GM12878 (cell line): ENCODE data around the gene VGLL4. TPM values are rescaled to one million over a fixed set of nuclear protein-coding genes. Genes with fewer than 3 reads are reported as not detected.

ENCODE experiments used
- ATAC-seq: fragments of 200-7000 bp; cut with Tn5 transposase; 3 replicates; pipeline ENCODE4 v1.9.1; 2020; ENCODE audit warnings: mild to moderate bottlenecking, moderate library complexity
- BruUV-seq: library from RNA; stranded (reverse); fragments of 400-500 nt; replicated peaks from 2 replicates; lab custom pipeline; 2021; lab: Mats Ljungman, UMichigan
- CTCF ChIA-PET: fragments of 300-600 bp; sonication (Branson Sonifier 250); formaldehyde crosslinking; extraction: SDS; loops from one replicate; lab custom pipeline; 2021; ENCODE audit warnings: inconsistent platforms; lab: Yijun Ruan, JAX
- POLR2A ChIA-PET: fragments of 350-600 bp; formaldehyde crosslinking; extraction: SDS; loops from one replicate; lab custom pipeline; 2021; ENCODE audit warnings: inconsistent platforms; lab: Charles Lee
- RAD21 ChIA-PET: fragments of 300-600 bp; sonication (Branson Sonifier 250); formaldehyde crosslinking; loops from one replicate; lab custom pipeline; 2023; ENCODE audit warnings: antibody characterized with exemption; ENCODE audit not compliant: unreplicated experiment; lab: Charles Lee
- SMC1A ChIA-PET: fragments of 300-600 bp; sonication (Branson Sonifier 250); formaldehyde crosslinking; loops from one replicate; lab custom pipeline; 2023; ENCODE audit not compliant: unreplicated experiment, uncharacterized antibody; lab: Charles Lee
- DNase-seq: peaks from one replicate; pipeline ENCODE4 v3.0.0-alpha.2; 2011; ENCODE audit warnings: low read depth, low spot score
- FAIRE-seq: peaks from 3 replicates; lab custom pipeline; 2011; peaks lifted over from hg19 to GRCh38; lab: Jason Lieb, UNC
- H2AFZ ChIP-seq: 2 replicates; pipeline ENCODE4 v1.6.0; 2011; ENCODE audit warnings: low read depth, low read length, control low read depth; ENCODE audit not compliant: control insufficient read depth
- H3K27ac ChIP-seq: 2 replicates; pipeline ENCODE4 v1.5.1; 2011; ENCODE audit warnings: control low read depth; ENCODE audit not compliant: control insufficient read depth, insufficient read depth
- H3K27me3 ChIP-seq, 2 experiments: replicated peaks in 1 of 2; 2 replicates each; pipeline versions ENCODE4 v1.6.0 to v1.6.1; 2011; ENCODE audit warnings: low read length in 1 of 2; ENCODE audit not compliant: control insufficient read depth in 2 of 2, insufficient read depth in 2 of 2
- H3K36me3 ChIP-seq, 2 experiments: 2 replicates each; pipeline ENCODE4 v1.5.1; 2011; ENCODE audit warnings: low read length in 1 of 2; ENCODE audit not compliant: control insufficient read depth in 2 of 2, insufficient read depth in 2 of 2
- H3K4me1 ChIP-seq: 2 replicates; pipeline ENCODE4 v1.6.1; 2011; ENCODE audit warnings: mild to moderate bottlenecking, low read length, moderate library complexity, mixed read lengths; ENCODE audit not compliant: control insufficient read depth, insufficient read depth
- H3K4me2 ChIP-seq: 2 replicates; pipeline ENCODE4 v1.6.0; 2011; ENCODE audit warnings: control low read depth; ENCODE audit not compliant: control insufficient read depth, insufficient read depth
- H3K4me3 ChIP-seq: fragments of 200-600 bp; sonication (generic); 2 replicates; pipeline ENCODE4 v1.5.1; 2016
- H3K79me2 ChIP-seq: 2 replicates; pipeline ENCODE4 v1.6.0; 2011; ENCODE audit warnings: low read length; ENCODE audit not compliant: control insufficient read depth, insufficient read depth
- H3K9ac ChIP-seq: 2 replicates; pipeline ENCODE4 v1.8.0; 2011; ENCODE audit warnings: low read length, control low read depth, mixed read lengths; ENCODE audit not compliant: control insufficient read depth, insufficient read depth
- H3K9me3 ChIP-seq: replicated peaks from 3 replicates; pipeline ENCODE4 v1.5.1; 2011; ENCODE audit warnings: mild to moderate bottlenecking, low read length; ENCODE audit not compliant: control insufficient read depth, insufficient read depth
- H4K20me1 ChIP-seq: 2 replicates; pipeline ENCODE4 v1.6.0; 2011; ENCODE audit not compliant: control insufficient read depth, insufficient read depth
- DPF2 ChIP-seq: fragments of 450-650 bp; IDR thresholded peaks from 2 replicates; pipeline ENCODE4 v1.6.1; 2017; ENCODE audit warnings: mild to moderate bottlenecking
- GABPA ChIP-seq: IDR thresholded peaks from 2 replicates; pipeline ENCODE4 v1.6.1; 2014; ENCODE audit warnings: antibody characterized with exemption, low read depth, mild to moderate bottlenecking, inconsistent platforms
- IKZF1 ChIP-seq: fragments of 450-650 bp; conservative IDR thresholded peaks from 2 replicates; pipeline ENCODE4 v1.6.1; 2017; ENCODE audit warnings: antibody characterized with exemption, mild to moderate bottlenecking
- JUNB ChIP-seq: IDR thresholded peaks from 2 replicates; pipeline ENCODE4 v1.6.1; 2016; ENCODE audit warnings: antibody characterized with exemption, mild to moderate bottlenecking
- RAD51 ChIP-seq: fragments of 450-650 bp; IDR thresholded peaks from 2 replicates; pipeline ENCODE4 v1.6.1; 2016; ENCODE audit warnings: moderate library complexity, mild to moderate bottlenecking, inconsistent platforms
- RUNX3 ChIP-seq: IDR thresholded peaks from 2 replicates; pipeline ENCODE4 v1.6.1; 2012; ENCODE audit warnings: low read length, inconsistent platforms
- TCF12 ChIP-seq: IDR thresholded peaks from 2 replicates; pipeline ENCODE4 v1.6.1; 2011; ENCODE audit warnings: low read depth, mild to moderate bottlenecking, low read length
- USF1 ChIP-seq: IDR thresholded peaks from 2 replicates; pipeline ENCODE4 v1.6.1; 2011; ENCODE audit warnings: borderline replicate concordance, low read depth, mild to moderate bottlenecking, moderate library complexity, mixed read lengths, low read length; ENCODE audit not compliant: insufficient read depth; ENCODE audit errors: extremely low read length
- WGBS: methylation state at CpG from one replicate; pipeline ENCODE4 v1.1.6; 2016; ENCODE audit warnings: low lambda C conversion rate; ENCODE audit not compliant: insufficient replicate concordance, insufficient coverage; ENCODE audit errors: missing lambda C conversion rate; 5-methylcytosine and 5-hydroxymethylcytosine counted together
- in situ Hi-C: fragments of 300-500 bp; cut with MboI; formaldehyde crosslinking; loops from 9 replicates; pipeline ENCODE4 v1.14.3; 2018; ENCODE audit warnings: mixed read lengths
- intact Hi-C: fragments of 100-400 bp; cut with micrococcal nuclease; formaldehyde crosslinking; loops from one replicate; pipeline ENCODE4 v1.14.2; 2022; ENCODE audit not compliant: unreplicated experiment
- polyA plus RNA-seq, 11 experiments: library from polyadenylated mRNA; depleted of rRNA in 4 of 11; unstranded in 6 of 11; stranded (reverse) in 5 of 11; fragments of >200 nt; fragmentation: Nextera tagmentation in 4 of 11; fragmentation: Illumina TruSeq in 1 of 11; extraction: Ambion mirVana in 4 of 11; extraction: Trizol in 1 of 11; gene quantifications; 1 replicate in 1 of 11; 2 replicates in 10 of 11; pipeline versions ENCODE4 v1.2.1 to v1.2.3, GENCODE V29; 2011 to 2016; ENCODE audit warnings: inconsistent platforms in 2 of 11, missing spikeins in 2 of 11, low read depth in 1 of 11
- total RNA-seq, 4 experiments: library from RNA; depleted of rRNA in 3 of 4; stranded (reverse); fragments of >200 nt in 3 of 4; fragmentation: Illumina TruSeq in 1 of 4; extraction: Trizol in 1 of 4; gene quantifications; 2 replicates each; pipeline versions ENCODE4 v1.2.1 to v1.2.3, GENCODE V29; 2013 to 2021
- TF ChIP-seq, protein P1 (sequence below): IDR thresholded peaks from 2 replicates; pipeline ENCODE4 v1.6.1; 2011; ENCODE audit warnings: low read depth, low read length, improper control_type of control experiment, borderline replicate concordance
- TF ChIP-seq, protein P2 (sequence below): fragments of 450-650 bp; IDR thresholded peaks from 2 replicates; pipeline ENCODE4 v1.6.1; 2017; ENCODE audit warnings: mild to moderate bottlenecking

VGLL4 gene
- total and polyA plus RNA-seq, 10 of the 15 experiments (the other 5 are each of a cell fraction or from before 2014, with no cell fraction given): 0.44 to 38.1 (median 16.1) TPM

DNA sequence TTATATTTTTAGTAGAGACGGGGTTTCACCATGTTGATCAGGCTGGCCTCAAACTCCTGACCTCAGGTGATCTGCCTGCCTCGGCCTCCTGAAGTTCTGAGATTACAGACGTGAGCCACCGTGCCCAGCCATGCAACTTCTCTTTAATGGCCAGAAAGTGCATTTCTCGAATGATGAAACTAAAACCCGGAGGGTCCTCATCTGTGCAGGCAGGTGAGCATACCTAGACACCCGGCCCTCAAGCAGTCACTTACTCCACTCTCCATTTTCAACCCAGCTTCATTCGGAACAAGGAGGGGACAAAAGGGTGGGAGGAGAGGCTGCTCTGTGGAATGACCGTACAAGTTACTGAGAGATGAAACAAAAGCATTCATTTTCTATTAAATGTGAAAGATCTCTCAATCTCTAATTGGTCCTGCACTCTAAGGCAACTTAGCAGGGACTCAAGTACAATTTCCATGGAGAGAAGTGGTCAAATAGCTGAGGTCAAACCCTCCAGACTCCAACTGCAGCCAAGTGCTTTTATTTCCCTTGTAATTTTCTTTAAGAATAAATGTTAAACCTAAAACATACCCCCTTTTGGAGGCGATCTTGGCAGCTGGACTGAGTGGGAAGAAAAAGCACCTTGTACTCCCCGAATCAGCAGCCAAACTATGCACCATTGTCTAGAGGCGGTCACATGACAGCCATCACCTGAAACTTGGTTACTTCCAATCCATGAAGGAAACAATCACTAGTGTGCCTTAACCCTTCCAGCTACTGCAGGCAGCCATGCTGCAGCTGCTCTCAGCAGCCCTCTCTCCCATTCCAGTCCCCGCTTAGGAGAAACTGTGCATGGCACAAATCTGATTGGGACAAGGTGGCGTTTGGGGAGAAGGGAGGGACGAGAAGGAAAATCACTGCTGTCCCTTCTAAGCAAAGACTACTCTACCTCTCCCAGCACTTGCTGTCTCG lies 62.2 kb downstream of the VGLL4 start:
- SMC1A ChIA-PET: interaction anchor here (1.0 to 1.6 kb wide), 5 partner anchors 43 to 110 kb away, joined by 3 to 4 read pairs (median 3); no protein-coding TSS in a partner anchor
- intact Hi-C loops: loop anchor here (5.0 kb wide), 1 partner anchor 61 kb away; the partner anchor contains the start of gene VGLL4
- Histone ChIP-seq H3K36me3 (peaks cover 2 to 5% of the 10 kb centered on the region in 2 experiments; a peak in 3 of 4 replicates), H3K4me1 (peaks cover 20% of the 10 kb centered on the region), H2AFZ (no peak overlapping the region), H3K4me3 (peak overlapping the region; percentile 42), H3K27me3 (no peaks in the 10 kb centered on the region), H4K20me1 (peaks cover 3% of the 10 kb centered on the region; the same call in 1 of the 2 replicates), H3K79me2 (peaks cover 53% of the 10 kb centered on the region), H3K9ac (peak overlapping the region; percentile 47; the same call in 1 of the 2 replicates), H3K9me3 (no peaks in the 10 kb centered on the region), H3K4me2 (peak overlapping the region; percentile 98), H3K27ac (peak overlapping the region; percentile 61)
- in situ Hi-C loops: no loop called here
- TF ChIP-seq JUNB (no peak), RUNX3 (no peak), DPF2 (no peak), GABPA (no peak), IKZF1 (0 out of 2 replicates have a peak, but pooled peaks have one; percentile 25), USF1 (peak; percentile 21), TCF12 (0 out of 2 replicates have a peak, but pooled peaks have one; percentile 13), RAD51 (peak; percentile 79)
- TF ChIP-seq, protein P1, sequence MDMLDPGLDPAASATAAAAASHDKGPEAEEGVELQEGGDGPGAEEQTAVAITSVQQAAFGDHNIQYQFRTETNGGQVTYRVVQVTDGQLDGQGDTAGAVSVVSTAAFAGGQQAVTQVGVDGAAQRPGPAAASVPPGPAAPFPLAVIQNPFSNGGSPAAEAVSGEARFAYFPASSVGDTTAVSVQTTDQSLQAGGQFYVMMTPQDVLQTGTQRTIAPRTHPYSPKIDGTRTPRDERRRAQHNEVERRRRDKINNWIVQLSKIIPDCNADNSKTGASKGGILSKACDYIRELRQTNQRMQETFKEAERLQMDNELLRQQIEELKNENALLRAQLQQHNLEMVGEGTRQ: peak; percentile 27; the same call in 1 of the 2 replicates
- TF ChIP-seq, protein P2, sequence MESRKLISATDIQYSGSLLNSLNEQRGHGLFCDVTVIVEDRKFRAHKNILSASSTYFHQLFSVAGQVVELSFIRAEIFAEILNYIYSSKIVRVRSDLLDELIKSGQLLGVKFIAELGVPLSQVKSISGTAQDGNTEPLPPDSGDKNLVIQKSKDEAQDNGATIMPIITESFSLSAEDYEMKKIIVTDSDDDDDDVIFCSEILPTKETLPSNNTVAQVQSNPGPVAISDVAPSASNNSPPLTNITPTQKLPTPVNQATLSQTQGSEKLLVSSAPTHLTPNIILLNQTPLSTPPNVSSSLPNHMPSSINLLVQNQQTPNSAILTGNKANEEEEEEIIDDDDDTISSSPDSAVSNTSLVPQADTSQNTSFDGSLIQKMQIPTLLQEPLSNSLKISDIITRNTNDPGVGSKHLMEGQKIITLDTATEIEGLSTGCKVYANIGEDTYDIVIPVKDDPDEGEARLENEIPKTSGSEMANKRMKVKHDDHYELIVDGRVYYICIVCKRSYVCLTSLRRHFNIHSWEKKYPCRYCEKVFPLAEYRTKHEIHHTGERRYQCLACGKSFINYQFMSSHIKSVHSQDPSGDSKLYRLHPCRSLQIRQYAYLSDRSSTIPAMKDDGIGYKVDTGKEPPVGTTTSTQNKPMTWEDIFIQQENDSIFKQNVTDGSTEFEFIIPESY: no peak
- DNase-seq (no peak), FAIRE-seq (no peak), ATAC-seq (peak; percentile 64)
- RAD21 ChIA-PET: interaction anchor here (1.1 to 2.7 kb wide), 3 partner anchors 18 to 199 kb away, joined by 3 to 12 read pairs (median 3); partner anchors contain the start of gene VGLL4
- BruUV-seq: no TSS peak
- CTCF ChIA-PET: interaction anchor here (0.5 to 1.3 kb wide), 4 partner anchors 66 to 725 kb away, joined by 3 read pairs; no protein-coding TSS in a partner anchor
- 96% methylated on average over 16 of the region's 16 CpGs for WGBS
- POLR2A ChIA-PET: interaction anchor here (0.7 to 1.3 kb wide), 4 partner anchors 20 to 62 kb away, joined by 3 read pairs; no protein-coding TSS in a partner anchor
